GM13977 (cell line): ENCODE data around the gene P2RY13.

Experiments used
- DNase-seq: peaks from one replicate; pipeline ENCODE4 v3.0.0; 2012; ENCODE audit warnings: low spot score
- in situ Hi-C: fragments of 300-500 bp; cut with MboI; formaldehyde crosslinking; loops from one replicate; pipeline ENCODE4 v1.12.0; 2022; ENCODE audit warnings: low sequenced_read_pairs, low pct_unique_long_range_greater_than_20kb, mixed read lengths, inconsistent platforms; ENCODE audit not compliant: unreplicated experiment
- TF ChIP-seq, protein P1 (sequence below): IDR thresholded peaks from 2 replicates; pipeline ENCODE4 v1.5.1; 2012; ENCODE audit warnings: mild to moderate bottlenecking, control low read depth; ENCODE audit not compliant: insufficient read depth; ENCODE audit errors: extremely low read depth, missing control alignments

P2RY13 gene

DNA sequence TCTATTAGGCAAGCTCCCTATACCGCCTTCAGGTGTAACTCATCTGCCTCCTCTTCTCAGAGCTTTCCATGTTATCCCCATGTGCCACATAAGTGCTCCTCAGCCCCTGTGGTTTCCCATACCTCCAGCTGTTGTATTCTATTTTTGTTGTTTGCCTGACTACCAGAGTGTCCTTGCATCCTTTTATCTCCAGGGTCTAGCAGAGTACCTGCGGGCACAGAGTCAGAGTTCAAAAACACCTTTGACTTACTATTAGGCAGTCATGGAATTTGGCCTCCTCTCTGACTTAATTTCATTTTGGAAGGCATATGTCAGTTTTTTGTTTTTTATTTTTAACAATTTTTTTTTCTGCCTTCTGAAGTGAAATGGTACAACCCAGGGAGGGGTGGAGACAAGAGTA lies 19.8 kb downstream of the P2RY13 start:
- no peak for DNase-seq
- TF ChIP-seq, protein P1, sequence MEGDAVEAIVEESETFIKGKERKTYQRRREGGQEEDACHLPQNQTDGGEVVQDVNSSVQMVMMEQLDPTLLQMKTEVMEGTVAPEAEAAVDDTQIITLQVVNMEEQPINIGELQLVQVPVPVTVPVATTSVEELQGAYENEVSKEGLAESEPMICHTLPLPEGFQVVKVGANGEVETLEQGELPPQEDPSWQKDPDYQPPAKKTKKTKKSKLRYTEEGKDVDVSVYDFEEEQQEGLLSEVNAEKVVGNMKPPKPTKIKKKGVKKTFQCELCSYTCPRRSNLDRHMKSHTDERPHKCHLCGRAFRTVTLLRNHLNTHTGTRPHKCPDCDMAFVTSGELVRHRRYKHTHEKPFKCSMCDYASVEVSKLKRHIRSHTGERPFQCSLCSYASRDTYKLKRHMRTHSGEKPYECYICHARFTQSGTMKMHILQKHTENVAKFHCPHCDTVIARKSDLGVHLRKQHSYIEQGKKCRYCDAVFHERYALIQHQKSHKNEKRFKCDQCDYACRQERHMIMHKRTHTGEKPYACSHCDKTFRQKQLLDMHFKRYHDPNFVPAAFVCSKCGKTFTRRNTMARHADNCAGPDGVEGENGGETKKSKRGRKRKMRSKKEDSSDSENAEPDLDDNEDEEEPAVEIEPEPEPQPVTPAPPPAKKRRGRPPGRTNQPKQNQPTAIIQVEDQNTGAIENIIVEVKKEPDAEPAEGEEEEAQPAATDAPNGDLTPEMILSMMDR = no peak
- in situ Hi-C loops = no loop called here

DNA sequence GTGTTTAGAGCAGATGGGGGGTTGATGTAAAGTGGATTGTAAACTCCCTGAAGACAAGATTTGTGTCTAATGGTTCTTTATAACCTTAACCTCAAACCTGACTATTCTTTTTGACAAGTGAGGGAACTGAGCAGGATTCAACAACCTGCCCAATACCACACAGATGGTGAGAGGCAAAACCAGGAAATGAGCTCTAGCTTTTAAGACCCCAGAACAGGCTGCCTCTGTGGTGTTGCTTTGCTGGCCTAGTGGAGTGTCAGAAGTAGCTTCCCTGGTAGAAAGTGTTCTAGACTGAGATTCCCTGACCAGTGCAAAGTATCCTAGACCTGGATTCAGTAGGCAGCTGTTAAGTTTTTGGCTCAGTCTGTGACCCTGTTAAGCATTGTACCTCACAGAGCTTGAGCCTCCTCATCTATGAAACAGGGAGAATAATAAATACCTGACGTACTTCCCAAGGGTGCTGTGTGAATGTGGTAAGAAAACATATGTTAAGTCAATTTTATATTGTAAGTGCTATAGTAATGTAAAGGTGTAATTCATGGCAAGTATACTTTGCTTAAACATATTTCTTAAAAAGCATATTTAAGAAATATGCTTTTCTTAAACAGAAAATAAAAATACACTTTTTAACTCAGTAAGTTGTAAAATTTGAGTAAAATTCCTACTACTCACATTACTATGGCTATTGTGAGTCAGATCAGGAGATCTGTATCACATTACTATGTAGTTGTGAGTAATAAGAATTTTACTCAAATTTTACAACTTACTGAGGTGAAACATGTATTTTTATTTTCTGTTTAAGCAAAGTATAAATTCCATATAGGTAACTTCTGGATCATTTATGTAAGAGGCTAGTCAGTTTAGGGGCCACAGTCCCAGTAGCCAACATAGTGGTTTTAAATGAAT lies 21.5 kb downstream of the P2RY13 start:
- DNase-seq = no peak
- in situ Hi-C loops = no loop called here
- TF ChIP-seq, protein P1 = no peak

DNA sequence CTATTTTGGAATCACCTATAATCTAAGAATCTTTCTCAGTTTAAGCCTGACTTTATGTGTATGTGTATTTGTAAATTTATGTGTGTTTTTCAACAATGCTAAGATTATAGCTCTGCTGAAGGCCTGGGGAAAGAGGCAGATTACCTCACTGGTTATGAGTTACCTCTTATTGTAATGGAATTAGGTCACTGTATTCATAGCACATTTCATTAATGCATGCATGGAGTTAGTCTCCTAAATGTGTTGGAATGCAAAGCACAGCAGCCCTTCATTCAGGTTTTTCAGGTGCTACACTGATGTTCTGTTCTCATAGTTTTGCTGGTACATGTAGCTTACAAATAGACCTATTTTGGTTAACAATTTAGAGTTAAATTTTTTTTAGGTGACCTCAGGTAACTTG lies 22.2 kb downstream of the P2RY13 start:
- TF ChIP-seq, protein P1 = no peak
- DNase-seq = no peak
- in situ Hi-C loops = no loop called here

DNA sequence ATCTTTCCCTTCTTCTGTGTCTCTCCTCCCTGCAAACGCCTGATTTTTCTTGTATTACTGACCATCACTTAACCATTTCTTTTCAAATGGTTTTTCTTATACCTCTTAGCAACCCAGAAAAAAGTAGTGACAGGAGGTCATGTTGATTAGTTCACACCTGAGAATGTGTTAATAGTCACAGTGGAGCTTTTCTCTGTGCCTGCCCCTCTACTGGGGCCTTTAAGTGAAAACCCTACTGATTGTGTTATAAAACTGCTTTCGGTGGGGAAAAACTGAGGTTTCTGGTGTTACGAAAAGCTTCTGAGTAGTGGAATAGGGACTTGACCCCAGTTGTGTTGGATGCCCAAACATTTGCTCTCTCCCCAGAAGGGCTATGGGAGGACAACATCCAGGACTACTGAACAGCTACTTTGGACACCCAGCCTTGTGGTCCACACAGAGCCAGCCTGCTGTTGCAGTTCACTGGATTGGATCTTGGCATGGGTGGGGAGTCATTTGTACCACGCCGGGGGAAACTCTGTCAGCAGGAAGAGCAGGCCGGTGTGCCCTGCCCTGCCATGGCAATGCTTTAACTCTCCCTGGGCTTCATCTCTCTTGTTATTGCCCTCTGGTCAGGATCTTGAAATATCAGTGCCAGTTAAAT lies 23.1 kb downstream of the P2RY13 start:
- DNase-seq = no peak
- in situ Hi-C loops = no loop called here
- TF ChIP-seq, protein P1 = no peak

DNA sequence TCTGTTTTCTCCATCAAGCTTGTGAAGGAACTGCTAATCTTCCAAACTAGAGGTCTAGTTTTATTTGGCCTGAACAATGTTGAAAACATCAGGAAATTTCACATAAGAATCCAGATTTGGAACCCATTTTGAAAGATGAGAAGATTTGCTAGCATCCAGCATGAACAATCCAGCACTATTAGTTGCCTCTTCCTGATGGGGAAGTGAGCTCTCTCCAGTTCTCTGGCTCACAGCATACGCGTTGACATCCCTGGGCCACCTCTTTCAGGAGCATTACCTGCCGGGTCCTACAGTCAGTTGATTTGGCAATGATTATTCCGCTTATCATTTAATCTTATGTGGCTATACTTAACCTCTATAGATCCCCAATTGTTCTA lies 23.6 kb downstream of the P2RY13 start:
- in situ Hi-C loops = no loop called here
- TF ChIP-seq, protein P1 = no peak
- no peak for DNase-seq

DNA sequence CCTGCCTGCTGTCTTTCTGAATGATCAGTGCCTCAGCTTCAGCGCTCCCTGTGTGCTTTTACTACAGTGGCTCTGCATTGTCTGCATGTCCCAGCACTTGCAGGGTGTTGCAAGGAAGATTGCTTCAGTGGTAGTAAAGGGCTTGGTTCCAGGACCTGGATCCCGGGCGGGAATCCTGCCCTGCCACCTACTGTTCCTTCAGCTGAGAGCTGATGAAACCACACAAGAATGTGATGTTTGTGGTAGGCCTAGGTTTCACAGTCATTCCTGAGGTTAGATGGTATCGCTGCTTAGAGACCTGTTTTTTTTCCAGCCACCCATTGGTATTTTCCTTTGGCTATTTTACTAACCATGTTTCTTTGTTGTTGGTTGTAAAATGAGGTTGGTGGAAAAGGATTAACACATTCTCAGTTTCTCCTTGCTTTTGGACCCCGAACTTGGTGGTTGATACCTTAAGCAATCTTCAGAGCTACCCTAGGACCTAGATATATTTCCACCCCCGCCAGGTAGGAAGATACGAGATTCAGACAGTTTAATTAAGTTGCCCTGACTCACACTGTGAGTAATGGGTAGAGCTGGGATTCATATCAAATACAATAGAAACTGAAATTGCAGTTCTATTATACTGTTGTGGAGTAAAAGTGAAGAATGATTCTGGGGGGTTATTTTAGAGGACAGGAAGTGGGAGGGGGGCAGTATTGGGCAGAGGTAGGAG lies 24.1 kb downstream of the P2RY13 start:
- DNase-seq = no peak
- TF ChIP-seq, protein P1 = no peak
- in situ Hi-C loops = no loop called here
